NB4 (cell line): ENCODE results near the gene CMIP.

Experiments
- DNase-seq: peaks from one replicate; pipeline ENCODE4 v3.0.0; 2010; ENCODE audit warnings: low read depth
- H3K4me3 ChIP-seq: one replicate; pipeline ENCODE4 v1.5.1; 2011; ENCODE audit warnings: mild to moderate bottlenecking, low read depth, low read length, moderate library complexity
- CTCF ChIP-seq: IDR thresholded peaks from one replicate; pipeline ENCODE4 v1.5.1; 2012; ENCODE audit warnings: low read depth, low read length
- MAX ChIP-seq: IDR thresholded peaks from 2 replicates; pipeline ENCODE4 v1.6.1; 2011; ENCODE audit warnings: low read depth, low read length
- MYC ChIP-seq: IDR thresholded peaks from 2 replicates; pipeline ENCODE4 v1.6.1; 2011; ENCODE audit warnings: low read depth, low read length
- POLR2A ChIP-seq: IDR thresholded peaks from 2 replicates; pipeline ENCODE4 v1.6.1; 2011; ENCODE audit warnings: mild to moderate bottlenecking; ENCODE audit not compliant: insufficient read length; ENCODE audit errors: extremely low read depth

CMIP gene

GRCh38 chr16:81680444-81681275 is 236.1 kb downstream of the CMIP start:
- no peak overlapping the region for H3K4me3 ChIP-seq
- TF ChIP-seq MAX (no peak), CTCF (no peak), POLR2A (no peak)
- no peak for DNase-seq

- TF ChIP-seq MAX (no peak), CTCF (no peak), MYC (no peak), POLR2A (no peak)
- no peak for DNase-seq
These were observed 236.7 kb downstream of the CMIP start for GRCh38 chr16:81681311-81681710.

GRCh38 chr16:81684242-81684837 is 239.7 kb downstream of the CMIP start:
- no peak overlapping the region for H3K4me3 ChIP-seq
- TF ChIP-seq MYC: no peak
- TF ChIP-seq CTCF: no peak
- TF ChIP-seq MAX: no peak
- TF ChIP-seq POLR2A: no peak
- DNase-seq: no peak

More at GRCh38 chr16:81681311-81681710, 236.7 kb downstream of the CMIP start:
- no peak overlapping the region for H3K4me3 ChIP-seq

GRCh38 chr16:81684901-81685300 is 240.3 kb downstream of the CMIP start:
- H3K4me3 ChIP-seq: no peak overlapping the region
- DNase-seq: no peak
- TF ChIP-seq CTCF (no peak), MAX (no peak), POLR2A (no peak), MYC (no peak)

GRCh38 chr16:81686391-81687130 is 242.0 kb downstream of the CMIP start:
- no peak for DNase-seq
- no peak for TF ChIP-seq MYC
- TF ChIP-seq MAX: no peak
- TF ChIP-seq POLR2A: no peak
- TF ChIP-seq CTCF: no peak

More at GRCh38 chr16:81686391-81687130, 242.0 kb downstream of the CMIP start:
- no peak overlapping the region for H3K4me3 ChIP-seq
